Measurements from ENCODE around the gene CPM.

The CPM gene

GRCh38 chr12:68932961-68933893, at the start of gene CPM:
Gene CPM, minus strand, starts transcription at chr12:68933171. Its CDS starts 334 bp downstream, at chr12:68932837.
- DNase-seq, result no peak

- DNase-seq, result no peak
These were observed 48.5 kb upstream of the CPM start for GRCh38 chr12:68981516-68981915.

- DNase-seq, result no peak
These were observed 47.7 kb upstream of the CPM start for GRCh38 chr12:68980476-68981212.

GRCh38 chr12:68978678-68979077, 45.7 kb upstream of the CPM start:
- DNase-seq, result no peak

- DNase-seq, result no peak
These were observed 45.1 kb upstream of the CPM start for GRCh38 chr12:68977909-68978610.

- no peak for DNase-seq
These were observed 44.4 kb upstream of the CPM start for GRCh38 chr12:68977335-68977734.

- DNase-seq, result no peak
These were observed 43.4 kb upstream of the CPM start for GRCh38 chr12:68976395-68976841.

- no peak for DNase-seq
These were observed 42.8 kb upstream of the CPM start for GRCh38 chr12:68975811-68976210.

GRCh38 chr12:68972595-68972994, 39.6 kb upstream of the CPM start:
- no peak for DNase-seq

GRCh38 chr12:68971404-68971803, 38.4 kb upstream of the CPM start:
- DNase-seq, result no peak

- DNase-seq, result no peak
These were observed 38.0 kb upstream of the CPM start for GRCh38 chr12:68970951-68971350.

- DNase-seq, result no peak
These were observed 37.3 kb upstream of the CPM start for GRCh38 chr12:68970306-68970705.

GRCh38 chr12:68967046-68967445, 34.1 kb upstream of the CPM start:
- no peak for DNase-seq

GRCh38 chr12:68963856-68964745, 31.1 kb upstream of the CPM start:
- no peak for DNase-seq

- no peak for DNase-seq
These were observed 30.2 kb upstream of the CPM start for GRCh38 chr12:68962877-68963855.

- DNase-seq, result no peak
These were observed 27.0 kb upstream of the CPM start for GRCh38 chr12:68959891-68960464.

GRCh38 chr12:68959143-68959858, 26.3 kb upstream of the CPM start:
- no peak for DNase-seq

GRCh38 chr12:68958322-68958721, 25.4 kb upstream of the CPM start:
- no peak for DNase-seq

- no peak for DNase-seq
These were observed 24.3 kb upstream of the CPM start for GRCh38 chr12:68957273-68957672.

- no peak for DNase-seq
These were observed 23.5 kb upstream of the CPM start for GRCh38 chr12:68956466-68956865.

Measured in NCI-H1694 (cell line).